GM12878 (cell line): Measurements from ENCODE around the gene WSCD2. TPM values are rescaled to one million over a fixed set of nuclear protein-coding genes. Genes with fewer than 3 reads are reported as not detected.

ENCODE experiments used
- ATAC-seq: fragments of 200-7000 bp; cut with Tn5 transposase; 3 replicates; pipeline ENCODE4 v1.9.1; 2020; ENCODE audit warnings: mild to moderate bottlenecking, moderate library complexity
- BruUV-seq: library from RNA; stranded (reverse); fragments of 400-500 nt; replicated peaks from 2 replicates; lab custom pipeline; 2021; lab: Mats Ljungman, UMichigan
- CTCF ChIA-PET: fragments of 300-600 bp; sonication (Branson Sonifier 250); formaldehyde crosslinking; extraction: SDS; loops from one replicate; lab custom pipeline; 2021; ENCODE audit warnings: inconsistent platforms; lab: Yijun Ruan, JAX
- POLR2A ChIA-PET: fragments of 350-600 bp; formaldehyde crosslinking; extraction: SDS; loops from one replicate; lab custom pipeline; 2021; ENCODE audit warnings: inconsistent platforms; lab: Charles Lee
- RAD21 ChIA-PET: fragments of 300-600 bp; sonication (Branson Sonifier 250); formaldehyde crosslinking; loops from one replicate; lab custom pipeline; 2023; ENCODE audit warnings: antibody characterized with exemption; ENCODE audit not compliant: unreplicated experiment; lab: Charles Lee
- SMC1A ChIA-PET: fragments of 300-600 bp; sonication (Branson Sonifier 250); formaldehyde crosslinking; loops from one replicate; lab custom pipeline; 2023; ENCODE audit not compliant: unreplicated experiment, uncharacterized antibody; lab: Charles Lee
- DNase-seq: peaks from one replicate; pipeline ENCODE4 v3.0.0-alpha.2; 2011; ENCODE audit warnings: low read depth, low spot score
- FAIRE-seq: peaks from 3 replicates; lab custom pipeline; 2011; peaks lifted over from hg19 to GRCh38; lab: Jason Lieb, UNC
- H2AFZ ChIP-seq: 2 replicates; pipeline ENCODE4 v1.6.0; 2011; ENCODE audit warnings: low read depth, low read length, control low read depth; ENCODE audit not compliant: control insufficient read depth
- H3K27ac ChIP-seq: 2 replicates; pipeline ENCODE4 v1.5.1; 2011; ENCODE audit warnings: control low read depth; ENCODE audit not compliant: control insufficient read depth, insufficient read depth
- H3K27me3 ChIP-seq, 2 experiments: replicated peaks in 1 of 2; 2 replicates each; pipeline versions ENCODE4 v1.6.0 to v1.6.1; 2011; ENCODE audit warnings: low read length in 1 of 2; ENCODE audit not compliant: control insufficient read depth in 2 of 2, insufficient read depth in 2 of 2
- H3K36me3 ChIP-seq, 2 experiments: 2 replicates each; pipeline ENCODE4 v1.5.1; 2011; ENCODE audit warnings: low read length in 1 of 2; ENCODE audit not compliant: control insufficient read depth in 2 of 2, insufficient read depth in 2 of 2
- H3K4me1 ChIP-seq: 2 replicates; pipeline ENCODE4 v1.6.1; 2011; ENCODE audit warnings: mild to moderate bottlenecking, low read length, moderate library complexity, mixed read lengths; ENCODE audit not compliant: control insufficient read depth, insufficient read depth
- H3K4me2 ChIP-seq: 2 replicates; pipeline ENCODE4 v1.6.0; 2011; ENCODE audit warnings: control low read depth; ENCODE audit not compliant: control insufficient read depth, insufficient read depth
- H3K4me3 ChIP-seq: fragments of 200-600 bp; sonication (generic); 2 replicates; pipeline ENCODE4 v1.5.1; 2016
- H3K79me2 ChIP-seq: 2 replicates; pipeline ENCODE4 v1.6.0; 2011; ENCODE audit warnings: low read length; ENCODE audit not compliant: control insufficient read depth, insufficient read depth
- H3K9ac ChIP-seq: 2 replicates; pipeline ENCODE4 v1.8.0; 2011; ENCODE audit warnings: low read length, control low read depth, mixed read lengths; ENCODE audit not compliant: control insufficient read depth, insufficient read depth
- H3K9me3 ChIP-seq: replicated peaks from 3 replicates; pipeline ENCODE4 v1.5.1; 2011; ENCODE audit warnings: mild to moderate bottlenecking, low read length; ENCODE audit not compliant: control insufficient read depth, insufficient read depth
- H4K20me1 ChIP-seq: 2 replicates; pipeline ENCODE4 v1.6.0; 2011; ENCODE audit not compliant: control insufficient read depth, insufficient read depth
- BHLHE40 ChIP-seq, 2 experiments: fragments of 450-650 bp in 1 of 2; IDR thresholded peaks; 2 replicates each; pipeline ENCODE4 v1.6.1; 2011 to 2017; ENCODE audit warnings: low read depth in 2 of 2, borderline replicate concordance in 1 of 2, improper control_type of control experiment in 1 of 2, low read length in 1 of 2, mild to moderate bottlenecking in 1 of 2
- CTCF ChIP-seq, 3 experiments: IDR thresholded peaks in 2 of 3; conservative IDR thresholded peaks in 1 of 3; 2 replicates each; pipeline ENCODE4 v1.5.1; 2011; ENCODE audit warnings: low read depth in 3 of 3, low read length in 3 of 3, mild to moderate bottlenecking in 3 of 3, control low read depth in 2 of 3, moderate library complexity in 2 of 3, inconsistent platforms in 1 of 3, mixed read lengths in 1 of 3; ENCODE audit not compliant: control insufficient read depth in 2 of 3, insufficient read depth in 1 of 3; ENCODE audit errors: extremely low read depth in 1 of 3
- MAX ChIP-seq: IDR thresholded peaks from 2 replicates; pipeline ENCODE4 v1.6.1; 2012; ENCODE audit warnings: low read depth, low read length, improper control_type of control experiment
- MEF2A ChIP-seq: IDR thresholded peaks from 2 replicates; pipeline ENCODE4 v1.6.1; 2011; ENCODE audit warnings: low read depth, mild to moderate bottlenecking, low read length, moderate library complexity; ENCODE audit not compliant: insufficient read depth
- NR2F1 ChIP-seq: fragments of 450-650 bp; conservative IDR thresholded peaks from 2 replicates; pipeline ENCODE4 v1.6.1; 2017; ENCODE audit warnings: mild to moderate bottlenecking
- PKNOX1 ChIP-seq: fragments of 450-650 bp; IDR thresholded peaks from 2 replicates; pipeline ENCODE4 v1.6.1; 2016; ENCODE audit warnings: mild to moderate bottlenecking
- POLR2A ChIP-seq: IDR thresholded peaks from 2 replicates; pipeline ENCODE4 v1.6.1; 2011; ENCODE audit warnings: low read depth, mild to moderate bottlenecking, low read length
- PRDM15 ChIP-seq: fragments of 450-650 bp; formaldehyde crosslinking; IDR thresholded peaks from 2 replicates; pipeline ENCODE4 v1.4.0; 2020; ENCODE audit warnings: mild to moderate bottlenecking, moderate library complexity
- RELB ChIP-seq: fragments of 450-650 bp; IDR thresholded peaks from 2 replicates; pipeline ENCODE4 v1.6.1; 2017; ENCODE audit warnings: low read depth, mild to moderate bottlenecking, moderate library complexity
- SREBF1 ChIP-seq: IDR thresholded peaks from 2 replicates; pipeline ENCODE4 v1.6.1; 2012; ENCODE audit warnings: mild to moderate bottlenecking, low read length
- SUPT20H ChIP-seq: IDR thresholded peaks from 2 replicates; pipeline ENCODE4 v1.6.1; 2011; ENCODE audit warnings: low read depth, mild to moderate bottlenecking, low read length, moderate library complexity, borderline replicate concordance; ENCODE audit not compliant: control insufficient read depth
- USF2 ChIP-seq: IDR thresholded peaks from 2 replicates; pipeline ENCODE4 v1.6.1; 2011; ENCODE audit warnings: low read depth, low read length, improper control_type of control experiment, borderline replicate concordance
- ZNF622 ChIP-seq: fragments of 450-650 bp; IDR thresholded peaks from 2 replicates; pipeline ENCODE4 v1.6.1; 2017; ENCODE audit warnings: mild to moderate bottlenecking, inconsistent platforms
- WGBS: methylation state at CpG from one replicate; pipeline ENCODE4 v1.1.6; 2016; ENCODE audit warnings: low lambda C conversion rate; ENCODE audit not compliant: insufficient replicate concordance, insufficient coverage; ENCODE audit errors: missing lambda C conversion rate; 5-methylcytosine and 5-hydroxymethylcytosine counted together
- in situ Hi-C: fragments of 300-500 bp; cut with MboI; formaldehyde crosslinking; loops from 9 replicates; pipeline ENCODE4 v1.14.3; 2018; ENCODE audit warnings: mixed read lengths
- intact Hi-C: fragments of 100-400 bp; cut with micrococcal nuclease; formaldehyde crosslinking; loops from one replicate; pipeline ENCODE4 v1.14.2; 2022; ENCODE audit not compliant: unreplicated experiment
- polyA plus RNA-seq, 11 experiments: library from polyadenylated mRNA; depleted of rRNA in 4 of 11; unstranded in 6 of 11; stranded (reverse) in 5 of 11; fragments of >200 nt; fragmentation: Nextera tagmentation in 4 of 11; fragmentation: Illumina TruSeq in 1 of 11; extraction: Ambion mirVana in 4 of 11; extraction: Trizol in 1 of 11; gene quantifications; 1 replicate in 1 of 11; 2 replicates in 10 of 11; pipeline versions ENCODE4 v1.2.1 to v1.2.3, GENCODE V29; 2011 to 2016; ENCODE audit warnings: inconsistent platforms in 2 of 11, missing spikeins in 2 of 11, low read depth in 1 of 11
- total RNA-seq, 4 experiments: library from RNA; depleted of rRNA in 3 of 4; stranded (reverse); fragments of >200 nt in 3 of 4; fragmentation: Illumina TruSeq in 1 of 4; extraction: Trizol in 1 of 4; gene quantifications; 2 replicates each; pipeline versions ENCODE4 v1.2.1 to v1.2.3, GENCODE V29; 2013 to 2021

The WSCD2 gene
- total and polyA plus RNA-seq, 10 of the 15 experiments (the other 5 are each of a cell fraction or from before 2014, with no cell fraction given), result 0.41 TPM; not detected in 9

GRCh38 chr12:108240027-108240785, 111.1 kb downstream of the WSCD2 start:
- H3K4me3 ChIP-seq, result no peak overlapping the region
- BruUV-seq, result no TSS peak
- no peaks in the 10 kb centered on the region for H3K79me2 ChIP-seq
- CTCF ChIA-PET, result no interaction called here
- no peak for DNase-seq
- no peaks in the 10 kb centered on the region; the same call in 2 of the 3 replicates for H3K9me3 ChIP-seq
- 74% methylated on average over 28 of the region's 34 CpGs for WGBS
- H3K9ac ChIP-seq, result no peak overlapping the region
- no peak overlapping the region for H3K27ac ChIP-seq
- H3K4me2 ChIP-seq, result no peak overlapping the region
- SMC1A ChIA-PET, result no interaction called here
- H2AFZ ChIP-seq, result no peak overlapping the region
- RAD21 ChIA-PET, result no interaction called here
- POLR2A ChIA-PET, result no interaction called here
- H3K4me1 ChIP-seq, result no peaks in the 10 kb centered on the region; the same call in 1 of the 2 replicates
- H4K20me1 ChIP-seq, result no peaks in the 10 kb centered on the region
- intact Hi-C loops, result no loop called here
- FAIRE-seq, result no peak
- H3K27me3 ChIP-seq, result no peaks in the 10 kb centered on the region; a peak in 1 of 4 replicates
- ATAC-seq, result no peak
- in situ Hi-C loops, result no loop called here
- no peaks in the 10 kb centered on the region for H3K36me3 ChIP-seq
- TF ChIP-seq BHLHE40 (IDR thresholded peaks at IDR 0.05; ENCODE audit: borderline replicate concordance in 1 of 2, low read depth in 2 of 2, low read length in 1 of 2) (no peak), POLR2A (no peak), SUPT20H (no peak), ZNF622 (no peak), USF2 (no peak), SREBF1 (no peak), PKNOX1 (no peak), NR2F1 (no peak), RELB (no peak), PRDM15 (no peak), MAX (no peak), MEF2A (no peak), CTCF (IDR thresholded peaks at IDR 0.05 in 2 of 3, conservative IDR thresholded peaks at IDR 0.05 in 1 of 3; ENCODE audit: control insufficient read depth in 2 of 3, extremely low read depth in 1 of 3, insufficient read depth in 1 of 3, low read depth in 3 of 3, low read length in 3 of 3) (no peak)
